Cardiac muscle cell (in vitro differentiated cells and primary cell): ENCODE data around the gene LOXL4. TPM values are rescaled to one million over a fixed set of nuclear protein-coding genes. Genes with fewer than 3 reads are reported as not detected.

Experiments
- DNase-seq, 2 donors: peaks; one replicate each; pipeline versions ENCODE4 v3.0.0 to v3.0.0-alpha.2; 2010 to 2017; ENCODE audit warnings: low read depth in 1 of 2, low spot score in 1 of 2
- H3K27ac ChIP-seq: fragments of 200-600 bp; sonication (generic); 2 replicates; pipeline ENCODE4 v1.5.1; 2016
- H3K27me3 ChIP-seq: fragments of 200-600 bp; sonication (generic); 2 replicates; pipeline ENCODE4 v1.6.0; 2016; ENCODE audit warnings: control low read depth
- H3K36me3 ChIP-seq: fragments of 200-600 bp; sonication (generic); 2 replicates; pipeline ENCODE4 v1.5.1; 2016; ENCODE audit warnings: control low read depth
- H3K4me1 ChIP-seq: fragments of 200-600 bp; sonication (generic); 2 replicates; pipeline ENCODE4 v1.8.1; 2017; ENCODE audit warnings: low read depth, mild to moderate bottlenecking, mixed run types
- H3K4me3 ChIP-seq: fragments of 200-600 bp; sonication (generic); 2 replicates; pipeline ENCODE4 v1.5.1; 2016; ENCODE audit warnings: mild to moderate bottlenecking
- H3K9me3 ChIP-seq: fragments of 200-600 bp; sonication (generic); 2 replicates; pipeline ENCODE4 v1.5.1; 2017; ENCODE audit warnings: low read depth, mild to moderate bottlenecking, control low read depth
- polyA plus RNA-seq: library from polyadenylated mRNA; unstranded; fragments of >200 nt; fragmentation: Nextera tagmentation; extraction: Ambion mirVana; gene quantifications from 2 replicates; pipeline ENCODE4 v1.2.1, GENCODE V29; 2016
- total RNA-seq: library from RNA; depleted of rRNA; stranded (reverse); fragments of >200 nt; gene quantifications from 2 replicates; pipeline ENCODE4 v1.2.3, GENCODE V29; 2016
- TF ChIP-seq, protein P1 (sequence below): IDR thresholded peaks from 2 replicates; pipeline ENCODE4 v1.5.1; 2012; ENCODE audit warnings: low read depth, mild to moderate bottlenecking, low read length

Gene LOXL4
- total and polyA plus RNA-seq, 2 experiments from 2014 or later, result 3.1 to 10.9 TPM

DNA sequence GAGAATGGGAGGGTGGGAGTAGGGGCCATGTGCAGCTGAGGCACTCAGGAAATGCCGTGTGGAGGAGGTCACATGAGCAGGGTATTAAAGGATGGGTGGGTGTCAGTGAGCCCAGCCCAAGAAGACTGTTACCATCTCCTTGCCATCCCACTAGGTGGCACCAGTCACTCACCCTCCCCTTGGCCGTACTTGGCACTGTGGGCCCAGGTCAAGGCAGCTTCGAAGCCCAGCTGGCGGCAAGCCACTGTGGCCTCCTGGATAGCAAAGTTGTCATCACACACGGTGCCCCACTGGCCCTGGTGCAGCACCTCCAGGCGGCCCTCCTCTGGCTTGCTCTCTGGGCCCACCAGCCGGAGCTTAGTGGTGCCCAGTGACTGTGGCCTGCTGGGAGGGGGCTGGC is 5.4 kb downstream of the LOXL4 start:
- no peaks in the 10 kb centered on the region for H3K27me3 ChIP-seq
- H3K27ac ChIP-seq, result no peak overlapping the region
- peak; percentile 46 to 55 for DNase-seq
- H3K4me1 ChIP-seq, result peaks cover 7% of the 10 kb centered on the region
- no peaks in the 10 kb centered on the region for H3K9me3 ChIP-seq
- TF ChIP-seq, protein P1, sequence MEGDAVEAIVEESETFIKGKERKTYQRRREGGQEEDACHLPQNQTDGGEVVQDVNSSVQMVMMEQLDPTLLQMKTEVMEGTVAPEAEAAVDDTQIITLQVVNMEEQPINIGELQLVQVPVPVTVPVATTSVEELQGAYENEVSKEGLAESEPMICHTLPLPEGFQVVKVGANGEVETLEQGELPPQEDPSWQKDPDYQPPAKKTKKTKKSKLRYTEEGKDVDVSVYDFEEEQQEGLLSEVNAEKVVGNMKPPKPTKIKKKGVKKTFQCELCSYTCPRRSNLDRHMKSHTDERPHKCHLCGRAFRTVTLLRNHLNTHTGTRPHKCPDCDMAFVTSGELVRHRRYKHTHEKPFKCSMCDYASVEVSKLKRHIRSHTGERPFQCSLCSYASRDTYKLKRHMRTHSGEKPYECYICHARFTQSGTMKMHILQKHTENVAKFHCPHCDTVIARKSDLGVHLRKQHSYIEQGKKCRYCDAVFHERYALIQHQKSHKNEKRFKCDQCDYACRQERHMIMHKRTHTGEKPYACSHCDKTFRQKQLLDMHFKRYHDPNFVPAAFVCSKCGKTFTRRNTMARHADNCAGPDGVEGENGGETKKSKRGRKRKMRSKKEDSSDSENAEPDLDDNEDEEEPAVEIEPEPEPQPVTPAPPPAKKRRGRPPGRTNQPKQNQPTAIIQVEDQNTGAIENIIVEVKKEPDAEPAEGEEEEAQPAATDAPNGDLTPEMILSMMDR, result peak; percentile 36
- no peaks in the 10 kb centered on the region for H3K36me3 ChIP-seq
- no peak overlapping the region for H3K4me3 ChIP-seq

DNA sequence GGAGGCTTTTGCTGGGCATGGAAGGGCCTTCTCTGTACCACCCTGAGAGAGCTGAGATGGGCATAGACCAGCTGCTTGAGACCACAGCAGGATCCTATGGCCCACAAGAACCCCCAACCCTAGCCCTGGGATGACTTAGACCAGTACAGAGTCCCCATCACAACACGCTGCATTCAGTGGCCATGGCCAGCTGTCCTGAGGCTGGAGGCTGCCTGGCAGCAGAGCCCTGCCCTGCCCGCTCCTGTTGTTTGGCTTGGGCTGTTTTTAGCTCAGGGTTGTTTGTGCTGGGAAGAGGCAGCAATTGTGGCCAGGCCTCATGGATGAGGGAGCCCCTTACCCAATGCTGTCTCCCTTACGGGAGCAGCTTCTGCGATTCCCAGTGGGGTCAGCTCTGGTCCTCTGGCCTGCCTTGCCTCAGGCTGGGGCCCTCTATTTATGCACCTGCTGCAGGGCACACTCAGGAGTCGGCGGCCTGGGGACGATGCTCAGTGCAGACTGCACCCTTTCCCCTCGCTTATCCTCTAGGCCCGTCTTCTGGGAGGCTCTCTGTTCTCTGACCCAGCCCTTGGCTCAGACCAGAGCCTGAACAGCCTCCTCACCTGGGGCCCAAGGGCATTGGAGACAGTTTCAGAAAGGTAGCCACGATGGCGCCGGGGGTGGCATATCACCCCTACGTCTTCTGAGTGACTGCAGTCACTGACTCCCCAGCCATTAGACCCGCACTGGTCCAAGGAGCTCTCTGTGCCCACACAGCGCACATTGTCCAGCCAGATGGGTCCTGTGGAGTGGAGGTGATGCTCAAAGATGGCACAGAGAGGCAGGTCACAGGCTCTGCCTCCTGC is 6.3 kb downstream of the LOXL4 start:
- H3K27ac ChIP-seq, result no peak overlapping the region
- H3K4me1 ChIP-seq, result peaks cover 6% of the 10 kb centered on the region
- H3K27me3 ChIP-seq, result no peaks in the 10 kb centered on the region
- no peaks in the 10 kb centered on the region for H3K9me3 ChIP-seq
- DNase-seq, result no peak
- no peak overlapping the region for H3K4me3 ChIP-seq
- TF ChIP-seq, protein P1, result no peak
- H3K36me3 ChIP-seq, result no peaks in the 10 kb centered on the region

DNA sequence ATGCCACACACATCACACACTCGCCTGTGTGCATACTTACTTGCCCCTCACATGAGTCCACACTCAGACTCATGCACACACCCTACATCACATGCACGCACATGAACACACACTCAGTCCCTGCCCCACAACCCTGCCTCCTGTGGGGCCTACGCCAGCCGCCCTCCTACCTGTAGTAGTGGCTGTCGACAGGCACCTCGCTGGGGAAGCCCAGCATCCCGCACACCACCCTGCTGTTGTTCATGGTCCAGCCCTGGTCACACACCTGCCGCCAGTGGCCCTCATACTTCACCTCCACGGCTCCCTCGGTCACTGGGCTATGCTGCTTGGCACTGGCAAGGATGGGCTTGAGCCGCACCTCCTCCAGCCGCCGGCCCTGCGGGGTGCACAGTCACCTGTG is 7.2 kb downstream of the LOXL4 start:
- no peak for DNase-seq
- Histone ChIP-seq H3K27me3 (no peaks in the 10 kb centered on the region), H3K36me3 (no peaks in the 10 kb centered on the region), H3K9me3 (no peaks in the 10 kb centered on the region), H3K4me1 (no peaks in the 10 kb centered on the region), H3K27ac (no peak overlapping the region), H3K4me3 (no peak overlapping the region)
- TF ChIP-seq, protein P1, result no peak

DNA sequence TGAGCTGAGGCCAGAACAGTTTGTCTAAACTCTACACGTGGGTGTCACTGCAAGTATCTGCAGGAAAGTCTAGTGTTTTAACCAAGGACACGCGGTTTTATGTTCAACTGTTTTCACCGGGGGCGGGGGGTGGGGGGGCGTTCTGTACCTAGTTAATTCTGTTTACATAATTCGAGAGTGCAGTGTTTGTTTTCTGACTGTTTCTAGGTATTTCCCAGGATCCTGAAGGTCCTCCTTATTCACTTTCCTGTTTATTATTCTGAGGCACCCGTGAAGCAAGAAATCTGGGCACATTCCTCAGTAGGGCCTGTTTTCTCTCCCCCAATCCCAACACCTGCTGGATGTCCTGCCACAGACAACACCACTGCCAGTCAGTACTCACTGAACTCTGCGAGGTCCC is 7.6 kb downstream of the LOXL4 start:
- Histone ChIP-seq H3K4me1 (no peaks in the 10 kb centered on the region), H3K36me3 (no peaks in the 10 kb centered on the region), H3K27me3 (no peaks in the 10 kb centered on the region), H3K4me3 (no peak overlapping the region), H3K27ac (no peak overlapping the region), H3K9me3 (no peaks in the 10 kb centered on the region)
- DNase-seq, result no peak
- TF ChIP-seq, protein P1, result no peak

DNA sequence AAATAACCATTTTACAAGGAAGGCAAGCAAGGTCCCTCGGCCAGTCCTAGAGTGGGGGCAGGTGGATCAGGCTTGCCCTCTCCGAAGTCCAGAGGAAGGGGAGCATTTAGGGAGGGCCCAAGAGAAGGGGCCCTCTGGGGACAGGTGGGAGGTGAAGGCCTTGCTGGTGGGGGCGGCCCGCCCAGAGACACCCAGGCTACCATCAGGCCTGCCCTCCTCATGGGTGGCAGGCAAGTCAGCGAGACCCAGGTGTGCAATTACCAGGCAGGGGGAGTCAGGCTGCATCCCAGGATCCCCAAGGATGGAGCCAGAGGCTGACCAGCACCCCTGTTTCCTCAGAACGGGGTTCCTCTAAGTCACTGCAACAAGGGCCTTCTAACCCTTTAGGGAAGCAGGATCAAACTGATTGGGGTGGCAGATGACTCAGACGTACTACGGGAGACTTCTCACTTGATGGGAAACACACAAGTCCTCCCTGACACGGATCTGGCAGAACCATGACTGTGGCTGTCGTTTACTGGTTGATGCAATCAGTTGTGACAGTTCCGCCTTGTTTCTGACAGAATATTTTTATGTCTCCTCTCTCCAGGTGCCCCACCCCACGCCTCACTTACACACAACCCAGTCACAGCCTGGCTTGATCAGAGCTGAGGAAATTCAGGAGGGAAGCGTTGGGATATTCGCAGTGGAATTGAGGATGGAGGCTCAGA is 8.2 kb downstream of the LOXL4 start:
- Histone ChIP-seq H3K27ac (no peak overlapping the region), H3K9me3 (no peaks in the 10 kb centered on the region), H3K36me3 (no peaks in the 10 kb centered on the region), H3K4me1 (no peaks in the 10 kb centered on the region), H3K4me3 (no peak overlapping the region), H3K27me3 (no peaks in the 10 kb centered on the region)
- DNase-seq, result no peak
- TF ChIP-seq, protein P1, result no peak
